Caki2 (cell line): ENCODE data around the gene LRRC74A. TPM values are rescaled to one million over a fixed set of nuclear protein-coding genes. Genes with fewer than 3 reads are reported as not detected.

ENCODE experiments used
- DNase-seq: peaks from one replicate; pipeline ENCODE4 v3.0.0-alpha.2; 2015; ENCODE audit warnings: low read depth
- in situ Hi-C: cut with HindIII; loops from 2 replicates; pipeline ENCODE4 v1.10.0; 2016; ENCODE audit warnings: low sequenced_read_pairs, low pct_unique_long_range_greater_than_20kb, mixed read lengths
- total RNA-seq: library from RNA; depleted of rRNA; stranded (reverse); fragments of >200 nt; shearing (Covaris generic); gene quantifications from 2 replicates; pipeline ENCODE4 v1.2.3, GENCODE V29; 2014; ENCODE audit warnings: low replicate concordance

Gene LRRC74A
- total RNA-seq, 1 experiment from 2014 or later: not detected

DNA sequence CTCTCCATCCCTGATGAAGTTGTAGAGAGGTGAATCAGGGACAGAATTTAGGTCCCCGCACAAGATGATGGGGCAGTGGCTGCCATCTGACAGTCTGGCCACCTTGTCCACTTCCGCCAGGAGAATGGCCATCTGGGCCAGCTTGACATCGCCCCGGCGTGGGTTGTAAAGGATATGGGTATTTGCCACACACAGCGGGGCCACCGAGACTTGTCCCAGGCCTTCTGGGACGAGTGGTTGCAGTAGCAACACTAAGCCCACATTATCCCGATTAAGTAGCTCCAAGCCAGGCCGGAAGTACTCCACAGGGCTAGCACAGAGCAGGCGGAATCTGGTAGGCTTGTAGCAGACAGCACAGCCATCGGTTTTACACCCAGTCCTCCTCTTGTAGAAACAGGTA lies 19.8 kb upstream of the LRRC74A start:
- in situ Hi-C loops: no loop called here
- DNase-seq: no peak

DNA sequence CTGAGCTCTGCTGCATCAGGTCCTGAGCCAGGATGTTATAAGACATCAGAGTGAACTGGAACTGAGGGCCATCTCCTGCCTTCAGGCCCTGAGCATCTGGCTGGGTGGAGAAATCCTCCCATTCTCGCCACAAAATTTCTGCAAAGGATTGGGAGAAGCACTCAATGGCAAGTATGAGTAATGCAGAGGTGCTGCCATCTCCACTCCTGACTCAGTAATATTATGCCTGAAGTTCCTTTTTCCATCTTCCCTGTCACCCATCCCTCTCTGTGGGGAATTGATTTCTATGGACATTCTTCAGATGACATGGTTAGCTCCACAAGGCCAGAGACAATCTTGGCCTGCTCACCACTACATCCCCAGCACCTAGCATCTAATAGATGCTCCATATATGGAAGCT lies 18.2 kb upstream of the LRRC74A start:
- no peak for DNase-seq
- in situ Hi-C loops: no loop called here

GRCh38 chr14:76808990-76809389 lies 17.2 kb upstream of the LRRC74A start:
- in situ Hi-C loops: no loop called here
- DNase-seq: no peak

- in situ Hi-C loops: no loop called here
- no peak for DNase-seq
Measured at GRCh38 chr14:76810525-76810924, 15.7 kb upstream of the LRRC74A start.

DNA sequence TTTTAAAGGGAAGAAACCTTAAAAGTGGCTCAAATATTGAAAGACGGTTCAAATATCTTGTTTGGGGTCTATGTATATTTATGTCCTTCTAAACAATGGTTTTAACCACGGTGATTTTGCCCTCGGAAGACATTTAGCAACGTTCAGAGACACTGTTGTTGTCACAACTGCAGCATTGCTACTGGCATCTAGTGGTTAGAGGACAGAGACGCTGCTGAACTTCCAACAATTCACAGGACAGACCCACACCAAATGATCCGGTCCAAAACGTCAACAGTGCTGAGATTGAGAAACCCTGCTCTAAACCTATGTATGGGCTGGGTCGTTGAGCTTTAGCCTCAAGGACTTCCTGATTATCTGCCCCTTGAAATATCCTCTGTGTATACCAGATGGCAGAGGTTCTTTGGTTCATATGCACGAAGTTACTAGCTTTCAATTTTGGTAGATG lies 15.2 kb upstream of the LRRC74A start:
- DNase-seq: peak; percentile 2
- in situ Hi-C loops: no loop called here

- in situ Hi-C loops: no loop called here
- no peak for DNase-seq
Measured at GRCh38 chr14:76811561-76811960, 14.6 kb upstream of the LRRC74A start.

DNA sequence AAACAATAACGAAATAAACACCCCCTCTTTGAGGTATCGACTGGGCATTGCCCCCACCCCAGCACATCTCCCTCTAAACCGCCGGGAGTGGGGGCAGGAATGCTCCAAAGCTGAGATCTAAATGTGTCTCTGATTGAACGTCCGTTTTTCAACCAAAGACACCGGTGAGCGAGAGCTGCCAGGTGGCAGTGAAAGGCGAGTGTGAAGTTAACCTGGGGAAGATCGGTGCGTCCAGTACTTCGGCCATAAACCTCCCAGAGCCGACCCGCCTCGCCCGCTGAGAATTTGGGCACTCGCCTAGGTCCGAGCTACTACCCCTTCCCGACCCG lies 14.2 kb upstream of the LRRC74A start:
- no peak for DNase-seq
- in situ Hi-C loops: no loop called here

DNA sequence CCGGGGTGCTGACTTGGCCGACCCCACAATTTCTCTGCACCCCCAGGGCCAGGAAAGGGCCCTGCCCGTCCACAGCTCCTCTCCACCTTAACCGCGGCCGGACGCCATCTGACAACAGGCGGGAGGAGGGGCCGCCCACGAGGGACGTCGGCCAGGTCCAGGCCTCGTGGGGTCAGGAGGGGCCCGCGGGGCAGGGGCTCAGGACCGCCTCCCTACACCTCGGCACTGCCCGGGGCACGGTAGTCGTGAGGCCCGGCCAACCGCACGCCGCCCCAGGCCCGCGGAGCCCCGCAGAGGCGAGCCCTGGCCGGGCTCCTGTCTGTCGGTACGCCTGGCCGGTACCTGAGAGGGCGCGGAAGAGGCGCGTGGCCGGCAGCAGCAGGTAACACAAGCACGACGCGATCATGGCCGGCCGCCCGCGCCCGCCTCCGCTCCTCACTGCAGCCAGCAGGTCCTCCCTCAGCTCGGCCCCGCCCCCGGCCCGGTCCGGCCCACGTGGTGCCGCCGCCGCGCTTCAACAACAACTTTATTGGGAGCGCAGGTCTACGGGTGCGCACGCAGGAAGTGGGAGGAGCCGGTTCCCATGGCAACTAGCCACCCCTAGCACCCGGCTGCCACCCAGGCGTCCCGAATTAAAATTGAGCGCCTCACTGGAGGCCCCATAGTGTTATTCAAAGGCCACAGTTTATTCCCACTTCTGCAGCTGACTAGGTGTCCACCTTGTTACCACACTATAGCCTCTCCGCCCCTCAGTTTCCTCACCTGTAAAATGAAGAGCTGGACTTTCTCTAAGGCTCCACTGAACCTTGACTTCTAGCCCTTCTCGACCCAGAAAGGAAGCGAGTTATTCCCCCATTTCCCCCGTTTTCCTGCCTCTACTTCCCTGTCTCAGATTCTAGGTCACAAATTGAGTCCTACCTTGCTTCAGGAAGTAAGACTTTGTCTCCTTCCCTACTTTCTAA lies 13.5 kb upstream of the LRRC74A start, which contains the start of gene ANGEL1:
Gene ANGEL1, minus strand, starts transcription at position 461 of the 962 bp plus-strand sequence. Its CDS starts 55 bp downstream, at position 406.
- in situ Hi-C loops: no loop called here
- peak; percentile 90 for DNase-seq

GRCh38 chr14:76814726-76815645 lies 11.2 kb upstream of the LRRC74A start:
- DNase-seq: no peak
- in situ Hi-C loops: no loop called here

DNA sequence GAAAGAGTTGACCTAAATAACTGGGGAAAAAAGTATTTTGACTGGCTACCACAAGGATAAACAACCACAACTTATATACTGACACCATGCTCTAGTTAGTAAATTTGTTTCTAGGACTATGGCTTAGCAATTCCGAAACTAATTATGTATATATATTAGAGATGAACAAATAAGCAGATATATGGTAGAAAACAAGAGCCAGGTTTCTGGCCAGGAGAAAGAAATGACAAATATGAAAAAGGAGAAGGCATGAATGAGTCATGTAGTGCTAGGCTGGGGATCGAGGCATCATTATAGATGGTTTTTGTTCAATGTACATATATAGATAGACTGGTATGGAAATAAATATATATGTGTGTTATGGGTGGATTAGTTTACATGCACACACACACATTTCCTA lies 5.5 kb upstream of the LRRC74A start:
- DNase-seq: no peak
- in situ Hi-C loops: no loop called here

DNA sequence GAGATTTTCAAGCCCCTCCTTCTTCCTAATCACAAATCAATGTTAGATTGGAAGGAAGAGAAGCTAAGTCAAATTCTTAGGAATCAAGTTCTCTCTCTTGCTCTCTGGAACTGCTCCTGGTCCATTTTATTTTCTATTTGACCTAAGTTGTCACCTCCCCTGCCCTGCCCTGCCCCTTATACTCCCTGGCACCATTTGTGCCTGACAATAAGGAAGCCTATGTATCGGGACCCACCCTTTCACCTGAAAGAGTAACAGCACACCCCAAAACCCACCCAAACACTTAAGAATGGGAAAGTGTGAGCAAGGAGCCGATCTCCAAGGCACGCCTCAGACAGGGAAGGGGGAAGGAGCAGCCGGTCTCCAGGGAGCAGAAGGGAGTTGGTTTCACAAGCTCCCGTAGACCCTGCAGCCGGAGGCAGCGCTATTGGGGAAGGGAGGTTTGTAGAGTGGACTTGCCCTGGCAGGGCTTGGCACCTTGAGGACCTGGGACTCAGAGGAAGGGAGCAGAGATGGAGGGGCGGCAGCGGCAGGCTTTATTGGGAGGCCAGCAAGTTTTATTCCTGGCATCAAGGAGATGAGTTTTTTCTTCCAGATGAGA lies 1.6 kb downstream of the LRRC74A start:
- no peak for DNase-seq
- in situ Hi-C loops: no loop called here

DNA sequence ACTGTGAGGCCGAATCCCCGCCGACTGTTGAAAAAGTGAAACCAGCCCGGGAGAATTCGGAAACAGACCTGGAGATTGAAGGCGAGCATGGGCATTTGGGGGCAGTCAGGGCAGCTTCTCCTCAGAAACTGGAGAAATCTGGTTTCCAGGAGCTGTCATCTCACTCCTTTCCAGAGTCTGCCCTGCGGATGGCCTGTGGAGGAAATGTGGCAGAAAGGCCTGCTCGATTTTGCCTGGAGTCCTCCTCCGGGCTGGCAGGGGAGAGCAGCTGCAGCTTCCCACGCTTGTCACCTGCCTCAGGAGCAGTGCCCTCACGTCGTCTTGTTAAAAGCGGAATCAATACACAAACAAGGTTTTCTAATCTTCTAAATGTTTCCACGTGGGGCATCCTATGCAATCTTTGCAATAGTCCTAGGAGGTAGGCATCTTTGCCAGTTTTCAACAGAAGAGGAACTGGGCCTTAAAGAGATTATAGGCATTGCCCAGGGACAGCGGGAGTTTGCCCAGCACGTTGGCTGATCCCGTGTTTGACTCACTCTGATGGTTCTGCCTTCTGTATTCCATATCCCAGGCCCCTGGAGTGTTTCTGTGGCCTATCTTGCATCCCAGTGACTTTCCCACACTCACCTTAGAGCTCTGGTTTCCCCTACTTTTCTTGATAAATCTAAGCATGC lies 2.3 kb downstream of the LRRC74A start:
- in situ Hi-C loops: no loop called here
- no peak for DNase-seq

- in situ Hi-C loops: no loop called here
- DNase-seq: no peak
Measured at GRCh38 chr14:76829013-76829365, 2.8 kb downstream of the LRRC74A start.

- in situ Hi-C loops: no loop called here
- DNase-seq: no peak
Measured at GRCh38 chr14:76829650-76830421, 3.6 kb downstream of the LRRC74A start.

DNA sequence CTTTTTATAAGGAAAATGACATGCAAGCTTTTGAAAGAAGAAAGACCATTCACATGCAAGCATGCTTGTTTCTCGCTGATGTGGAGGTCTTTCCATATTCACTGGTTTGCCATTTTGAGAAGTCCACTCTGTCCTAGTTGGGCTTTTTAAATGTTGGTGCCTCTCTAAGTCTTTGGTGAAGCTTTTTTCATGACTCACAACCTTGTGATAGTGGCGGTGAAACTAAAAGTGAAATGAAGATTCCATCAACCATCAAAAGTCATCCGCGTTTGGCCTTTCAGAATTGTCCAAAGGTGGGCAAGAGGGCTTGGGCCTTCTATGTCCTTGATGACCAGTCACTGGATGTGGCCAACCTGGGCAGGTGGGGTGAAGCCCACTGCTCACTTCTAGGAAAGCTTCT lies 4.3 kb downstream of the LRRC74A start:
- in situ Hi-C loops: no loop called here
- no peak for DNase-seq

DNA sequence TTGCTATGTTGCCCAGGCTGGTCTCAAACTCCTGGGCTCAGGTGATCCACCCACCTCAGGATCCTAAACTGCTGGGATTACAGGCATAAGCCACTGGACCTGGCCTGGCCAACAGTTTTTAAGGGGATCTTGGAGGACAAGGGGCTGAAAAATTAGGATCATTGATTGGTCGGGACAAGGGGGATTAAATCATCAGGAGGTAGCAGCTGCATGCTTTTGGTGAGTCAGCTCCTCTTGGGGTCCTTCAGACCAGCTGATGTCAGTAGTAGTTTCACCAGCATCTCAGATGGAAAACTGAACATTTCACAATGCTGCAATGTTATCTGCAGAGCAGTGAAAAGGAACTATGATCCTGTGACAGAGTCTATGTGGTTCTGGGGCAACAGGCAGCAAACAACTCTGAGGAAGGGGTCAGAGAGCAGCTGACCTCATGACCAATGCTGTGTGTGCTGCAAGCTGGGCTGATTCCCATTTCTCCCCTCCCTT lies 6.3 kb downstream of the LRRC74A start:
- in situ Hi-C loops: no loop called here
- no peak for DNase-seq

DNA sequence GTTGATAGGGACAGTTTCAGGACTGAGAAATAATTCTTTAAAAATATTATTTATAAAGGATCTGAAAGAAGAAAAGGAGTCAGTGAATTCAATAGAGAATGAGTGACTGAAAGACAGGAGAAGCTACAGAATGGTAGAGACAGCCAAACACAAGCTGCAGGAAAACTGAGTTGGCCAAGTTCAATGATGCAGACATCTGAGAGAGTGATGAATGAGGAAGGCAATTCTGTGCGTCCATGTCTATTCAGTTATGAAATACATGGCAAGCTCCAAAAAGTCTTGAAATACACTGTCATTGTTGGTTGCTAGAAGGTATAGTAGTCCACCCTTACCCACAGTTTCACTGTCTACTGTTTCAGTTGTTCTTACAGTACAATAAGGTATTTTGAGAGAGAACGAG lies 6.8 kb downstream of the LRRC74A start:
- in situ Hi-C loops: no loop called here
- no peak for DNase-seq
